Stimulated activated naive CD8-positive, alpha-beta T cell treated with anti-CD3 and anti-CD28 coated beads, Interleukin-15, Interleukin-2, amounts not matched to agents 100 U/mL and 50 U/mL, for 24 hours (primary cell): ENCODE data around the gene FES.

Experiments
- ATAC-seq: fragments of 150-1000 bp; cut with Tn5 transposase; one replicate; pipeline ENCODE4 v1.10.0; 2021
- DNase-seq: peaks from one replicate; pipeline ENCODE4 v3.0.0; 2021

FES gene

GRCh38 chr15:90930861-90931574 is 46.7 kb downstream of the FES start:
- DNase-seq (no peak), ATAC-seq (no peak)

- no peak for DNase-seq
- no peak for ATAC-seq
Observed at GRCh38 chr15:90931575-90931827, 47.2 kb downstream of the FES start.

- ATAC-seq, result peak; percentile 65
- peak; percentile 98 for DNase-seq
Observed at GRCh38 chr15:90931828-90932659, 47.7 kb downstream of the FES start, which contains the start of gene HDDC3. TSS of gene HDDC3 (minus strand) at chr15:90932549. CDS start at chr15:90932540, 9 bp downstream.

- no peak for ATAC-seq
- DNase-seq, result no peak
Observed at GRCh38 chr15:90932660-90932991, 48.3 kb downstream of the FES start.

GRCh38 chr15:90933301-90933700 is 49.0 kb downstream of the FES start:
- no peak for ATAC-seq
- no peak for DNase-seq

GRCh38 chr15:90934256-90934948 is 50.1 kb downstream of the FES start:
- DNase-seq (peak; percentile 91), ATAC-seq (peak; percentile 31)

GRCh38 chr15:90934949-90935751 is 50.8 kb downstream of the FES start, which contains the start of gene UNC45A:
TSS of gene UNC45A (plus strand) at chr15:90935285. CDS start at chr15:90935325, 40 bp downstream.
- ATAC-seq (peak; percentile 80), DNase-seq (peak; percentile 99)

- ATAC-seq (no peak), DNase-seq (no peak)
Observed at GRCh38 chr15:90936823-90937222, 52.5 kb downstream of the FES start.

- DNase-seq (no peak), ATAC-seq (no peak)
Observed at GRCh38 chr15:90938261-90938660, 54.0 kb downstream of the FES start.

GRCh38 chr15:90939756-90940155 is 55.5 kb downstream of the FES start:
- DNase-seq (no peak), ATAC-seq (no peak)

GRCh38 chr15:90941038-90941437 is 56.7 kb downstream of the FES start:
- ATAC-seq, result no peak
- no peak for DNase-seq

GRCh38 chr15:90942354-90943120 is 58.2 kb downstream of the FES start:
- no peak for DNase-seq
- no peak for ATAC-seq

GRCh38 chr15:90945091-90945490 is 60.8 kb downstream of the FES start:
- no peak for DNase-seq
- ATAC-seq, result no peak
